ENCODE measurements around the gene FYN.

DNA sequence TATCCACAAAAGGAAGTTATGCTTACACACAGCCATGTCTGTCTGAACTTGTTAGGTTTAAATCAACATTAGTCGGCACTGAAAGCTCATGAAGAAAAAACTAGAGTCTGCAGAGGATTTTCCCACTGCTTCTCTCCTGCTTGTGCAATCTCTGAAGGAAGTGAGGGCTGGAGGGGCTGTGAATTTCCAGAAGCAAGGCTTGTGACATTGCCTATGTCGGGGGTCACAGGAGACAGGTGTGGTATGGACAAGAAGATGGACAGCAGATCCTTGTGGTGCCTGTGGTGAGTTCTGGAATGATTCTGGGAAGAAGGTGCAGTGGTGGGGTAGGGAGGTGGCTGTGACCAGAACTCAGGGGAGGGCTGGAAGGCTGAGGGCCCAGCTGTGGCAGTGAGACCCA lies 183.3 kb downstream of the FYN start:
- TF ChIP-seq POLR2A (IDR thresholded peaks at IDR 0.05) = no peak
- TF ChIP-seq, protein P1, sequence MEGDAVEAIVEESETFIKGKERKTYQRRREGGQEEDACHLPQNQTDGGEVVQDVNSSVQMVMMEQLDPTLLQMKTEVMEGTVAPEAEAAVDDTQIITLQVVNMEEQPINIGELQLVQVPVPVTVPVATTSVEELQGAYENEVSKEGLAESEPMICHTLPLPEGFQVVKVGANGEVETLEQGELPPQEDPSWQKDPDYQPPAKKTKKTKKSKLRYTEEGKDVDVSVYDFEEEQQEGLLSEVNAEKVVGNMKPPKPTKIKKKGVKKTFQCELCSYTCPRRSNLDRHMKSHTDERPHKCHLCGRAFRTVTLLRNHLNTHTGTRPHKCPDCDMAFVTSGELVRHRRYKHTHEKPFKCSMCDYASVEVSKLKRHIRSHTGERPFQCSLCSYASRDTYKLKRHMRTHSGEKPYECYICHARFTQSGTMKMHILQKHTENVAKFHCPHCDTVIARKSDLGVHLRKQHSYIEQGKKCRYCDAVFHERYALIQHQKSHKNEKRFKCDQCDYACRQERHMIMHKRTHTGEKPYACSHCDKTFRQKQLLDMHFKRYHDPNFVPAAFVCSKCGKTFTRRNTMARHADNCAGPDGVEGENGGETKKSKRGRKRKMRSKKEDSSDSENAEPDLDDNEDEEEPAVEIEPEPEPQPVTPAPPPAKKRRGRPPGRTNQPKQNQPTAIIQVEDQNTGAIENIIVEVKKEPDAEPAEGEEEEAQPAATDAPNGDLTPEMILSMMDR (IDR thresholded peaks at IDR 0.05) = no peak

All from vagina (tissue), 2 donors.